ENCODE measurements around the gene PHLDA3. TPM values are rescaled to one million over a fixed set of nuclear protein-coding genes. Genes with fewer than 3 reads are reported as not detected.

PHLDA3 gene
- total and polyA plus RNA-seq, 7 experiments from 2014 or later: 0.13 to 22.4 (median 0.67) TPM; not detected in 1

DNA sequence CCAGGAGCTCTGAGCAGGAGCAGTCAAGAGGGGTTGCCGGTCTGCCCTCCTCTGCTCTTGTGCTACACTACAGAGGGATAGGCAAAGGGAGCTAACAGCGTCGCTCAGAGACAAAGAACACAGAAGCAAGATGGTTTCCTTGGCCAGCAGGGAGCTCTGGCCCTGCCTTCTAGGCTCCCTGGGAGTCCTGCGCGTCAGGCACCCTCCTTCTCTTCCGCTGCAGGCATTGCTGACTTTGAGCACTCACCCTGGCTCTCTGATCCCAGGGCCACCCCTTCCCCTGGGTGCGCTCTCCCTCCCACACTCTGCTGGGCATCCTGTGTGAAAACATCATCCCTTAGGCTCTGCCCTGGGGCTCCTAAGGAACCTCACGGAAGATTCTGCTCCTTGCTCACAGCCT, 47.9 kb downstream of the PHLDA3 start:
- peaks cover 0 to 15% (median 5%) of the 10 kb centered on the region in 5 donors for H3K27me3 Mint-ChIP-seq
- H3K9me3 ChIP-seq (ENCODE audit: control insufficient read depth in 2 of 3, low read length in 3 of 3): no peaks in the 10 kb centered on the region
- no peaks in the 10 kb centered on the region for H3K36me3 ChIP-seq (ENCODE audit: control insufficient read depth in 2 of 3, insufficient read depth in 3 of 3, low read length in 3 of 3)
- no peak overlapping the region for H3K4me3 ChIP-seq (ENCODE audit: low read length)
- no peaks in the 10 kb centered on the region for H3K36me3 Mint-ChIP-seq
- peaks cover 0 to 2% (median 0%) of the 10 kb centered on the region in 7 donors for H3K4me1 Mint-ChIP-seq
- peaks cover 0 to 2% (median 0%) of the 10 kb centered on the region in 11 donors for H3K9me3 Mint-ChIP-seq
- H3K4me1 ChIP-seq (ENCODE audit: control insufficient read depth in 2 of 2, insufficient read depth in 2 of 2, low read length in 2 of 2): no peaks in the 10 kb centered on the region
- no peak overlapping the region for H3K27ac ChIP-seq (ENCODE audit: low read depth, low read length)
- POLR2A ChIA-PET: no interaction called here
- no peak overlapping the region for H3K4me3 Mint-ChIP-seq
- ATAC-seq: no peak
- CTCF ChIA-PET: no interaction called here
- H3K27me3 ChIP-seq (ENCODE audit: control insufficient read depth in 2 of 2, insufficient read depth in 2 of 2, low read length in 2 of 2): no peaks in the 10 kb centered on the region
- intact Hi-C loops (cut with micrococcal nuclease): no loop called here
- no peak overlapping the region for H3K27ac Mint-ChIP-seq
- no peak for DNase-seq

DNA sequence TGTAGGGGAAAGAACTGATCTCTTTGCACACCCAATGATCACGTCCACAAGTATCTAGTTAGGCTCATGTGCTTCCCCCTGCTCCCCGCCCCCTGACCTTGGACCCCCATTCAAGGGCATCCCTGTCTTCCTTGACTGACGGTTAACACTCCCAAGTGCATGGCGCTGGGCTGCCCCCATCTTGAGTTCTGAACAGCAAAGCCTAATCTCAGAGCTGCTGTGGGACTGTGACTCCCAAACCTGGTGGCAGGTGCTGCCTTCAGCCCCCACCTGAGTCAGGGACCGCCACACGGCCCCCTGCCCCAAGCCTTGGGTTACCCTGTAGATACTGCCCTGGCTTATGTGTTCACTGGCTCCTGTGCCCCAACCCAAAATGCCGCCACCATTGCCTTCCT, 48.4 kb downstream of the PHLDA3 start:
- Mint-ChIP-seq H3K4me1 (no peaks in the 10 kb centered on the region), H3K27me3 (peaks cover 0 to 15% (median 5%) of the 10 kb centered on the region in 5 donors), H3K36me3 (no peaks in the 10 kb centered on the region), H3K9me3 (peaks cover 0 to 2% (median 0%) of the 10 kb centered on the region in 11 donors), H3K27ac (no peak overlapping the region), H3K4me3 (no peak overlapping the region)
- no peak overlapping the region for H3K27ac ChIP-seq (ENCODE audit: low read depth, low read length)
- H3K4me1 ChIP-seq (ENCODE audit: control insufficient read depth in 2 of 2, insufficient read depth in 2 of 2, low read length in 2 of 2): no peaks in the 10 kb centered on the region
- no peak for DNase-seq
- no peaks in the 10 kb centered on the region for H3K9me3 ChIP-seq (ENCODE audit: control insufficient read depth in 2 of 3, low read length in 3 of 3)
- H3K36me3 ChIP-seq (ENCODE audit: control insufficient read depth in 2 of 3, insufficient read depth in 3 of 3, low read length in 3 of 3): no peaks in the 10 kb centered on the region
- POLR2A ChIA-PET: no interaction called here
- intact Hi-C loops (cut with micrococcal nuclease): no loop called here
- H3K27me3 ChIP-seq (ENCODE audit: control insufficient read depth in 2 of 2, insufficient read depth in 2 of 2, low read length in 2 of 2): no peaks in the 10 kb centered on the region
- CTCF ChIA-PET: no interaction called here
- no peak overlapping the region for H3K4me3 ChIP-seq (ENCODE audit: low read length)
- ATAC-seq: no peak

DNA sequence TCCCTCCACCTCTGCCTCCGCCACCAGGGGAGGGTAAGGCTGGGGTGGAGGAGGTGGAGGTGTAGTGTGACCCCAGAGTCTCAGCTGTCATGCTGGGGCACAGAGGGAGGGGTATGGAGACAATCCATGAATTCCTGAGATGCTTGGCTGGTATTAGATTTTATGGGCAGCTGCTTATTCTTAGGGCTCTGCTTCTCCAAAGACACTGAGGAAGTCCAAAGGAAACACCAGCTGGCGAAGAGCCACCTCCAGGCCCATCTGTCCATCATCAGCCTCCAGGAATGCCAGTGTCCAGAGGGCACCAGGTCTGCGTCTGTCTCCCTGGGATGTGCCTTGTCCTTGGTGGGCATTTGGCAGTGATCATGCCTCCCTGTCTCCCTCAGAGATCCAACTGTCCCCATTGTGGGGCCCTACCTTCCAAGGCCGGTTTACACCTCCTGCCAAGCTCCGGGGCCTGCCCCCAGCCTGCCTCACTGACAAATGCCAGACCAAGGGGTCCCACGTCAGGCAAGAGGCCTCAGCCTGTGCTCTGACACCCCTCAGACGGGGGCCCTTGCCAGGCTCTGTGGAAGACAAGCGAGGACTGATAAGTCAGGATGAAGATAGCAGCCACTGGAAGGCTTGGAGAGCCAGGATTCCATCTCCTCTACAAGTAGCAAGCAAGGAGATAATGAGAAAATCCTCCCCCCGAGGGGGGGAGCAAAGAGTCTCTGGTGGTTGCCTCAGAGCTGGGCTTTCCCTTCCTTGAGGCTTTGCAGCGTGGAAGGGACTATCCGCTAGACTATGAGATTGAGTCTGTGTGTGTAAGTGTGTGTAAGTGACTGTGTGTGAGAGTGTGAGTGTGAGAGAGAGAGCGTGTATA, 49.0 kb downstream of the PHLDA3 start:
- intact Hi-C loops (cut with micrococcal nuclease): no loop called here
- CTCF ChIA-PET: no interaction called here
- Mint-ChIP-seq H3K36me3 (no peaks in the 10 kb centered on the region), H3K4me3 (no peak overlapping the region), H3K9me3 (peaks cover 0 to 2% (median 0%) of the 10 kb centered on the region in 11 donors), H3K27me3 (peaks cover 0 to 17% (median 8%) of the 10 kb centered on the region in 5 donors), H3K4me1 (no peaks in the 10 kb centered on the region), H3K27ac (no peak overlapping the region)
- ATAC-seq: no peak
- no peaks in the 10 kb centered on the region for H3K4me1 ChIP-seq (ENCODE audit: control insufficient read depth in 2 of 2, insufficient read depth in 2 of 2, low read length in 2 of 2)
- no peaks in the 10 kb centered on the region for H3K9me3 ChIP-seq (ENCODE audit: control insufficient read depth in 2 of 3, low read length in 3 of 3)
- no peak overlapping the region for H3K27ac ChIP-seq (ENCODE audit: low read depth, low read length)
- no peak overlapping the region for H3K4me3 ChIP-seq (ENCODE audit: low read length)
- POLR2A ChIA-PET: no interaction called here
- no peaks in the 10 kb centered on the region for H3K27me3 ChIP-seq (ENCODE audit: control insufficient read depth in 2 of 2, insufficient read depth in 2 of 2, low read length in 2 of 2)
- no peaks in the 10 kb centered on the region for H3K36me3 ChIP-seq (ENCODE audit: control insufficient read depth in 2 of 3, insufficient read depth in 3 of 3, low read length in 3 of 3)
- DNase-seq: no peak

DNA sequence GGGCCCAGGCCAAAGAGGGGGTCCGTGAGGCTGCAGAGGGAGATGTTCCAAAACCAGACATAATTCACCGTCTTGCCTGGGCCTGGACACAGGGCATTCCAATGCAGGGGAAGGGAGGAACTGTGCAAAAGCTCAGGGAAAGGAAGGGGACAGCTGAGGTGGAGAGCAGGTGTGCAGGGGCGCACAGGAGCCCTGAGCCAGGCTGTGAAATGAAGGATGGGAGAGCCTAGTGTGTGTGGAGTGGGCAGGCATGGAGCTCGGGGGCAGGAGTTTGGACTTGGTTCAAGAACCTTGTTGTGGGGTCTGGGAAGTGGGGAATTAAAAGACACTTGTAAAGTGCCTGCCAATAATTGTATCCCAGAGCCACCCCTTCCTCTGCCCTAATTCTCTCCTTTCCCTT, 49.7 kb downstream of the PHLDA3 start:
- no peak overlapping the region for H3K27ac Mint-ChIP-seq
- no peaks in the 10 kb centered on the region for H3K36me3 ChIP-seq (ENCODE audit: control insufficient read depth in 2 of 3, insufficient read depth in 3 of 3, low read length in 3 of 3)
- H3K4me1 Mint-ChIP-seq: no peaks in the 10 kb centered on the region
- H3K9me3 Mint-ChIP-seq: peaks cover 0 to 4% (median 0%) of the 10 kb centered on the region in 11 donors
- ATAC-seq: no peak
- H3K27me3 Mint-ChIP-seq: peaks cover 0 to 18% (median 8%) of the 10 kb centered on the region in 5 donors
- intact Hi-C loops (cut with micrococcal nuclease): no loop called here
- H3K9me3 ChIP-seq (ENCODE audit: control insufficient read depth in 2 of 3, low read length in 3 of 3): no peaks in the 10 kb centered on the region
- no peak overlapping the region for H3K27ac ChIP-seq (ENCODE audit: low read depth, low read length)
- H3K4me3 ChIP-seq (ENCODE audit: low read length): no peak overlapping the region
- no peaks in the 10 kb centered on the region for H3K4me1 ChIP-seq (ENCODE audit: control insufficient read depth in 2 of 2, insufficient read depth in 2 of 2, low read length in 2 of 2)
- no peak overlapping the region for H3K4me3 Mint-ChIP-seq
- H3K27me3 ChIP-seq (ENCODE audit: control insufficient read depth in 2 of 2, insufficient read depth in 2 of 2, low read length in 2 of 2): no peaks in the 10 kb centered on the region
- ChIA-PET CTCF (no interaction called here), POLR2A (no interaction called here)
- DNase-seq: no peak
- no peaks in the 10 kb centered on the region for H3K36me3 Mint-ChIP-seq

DNA sequence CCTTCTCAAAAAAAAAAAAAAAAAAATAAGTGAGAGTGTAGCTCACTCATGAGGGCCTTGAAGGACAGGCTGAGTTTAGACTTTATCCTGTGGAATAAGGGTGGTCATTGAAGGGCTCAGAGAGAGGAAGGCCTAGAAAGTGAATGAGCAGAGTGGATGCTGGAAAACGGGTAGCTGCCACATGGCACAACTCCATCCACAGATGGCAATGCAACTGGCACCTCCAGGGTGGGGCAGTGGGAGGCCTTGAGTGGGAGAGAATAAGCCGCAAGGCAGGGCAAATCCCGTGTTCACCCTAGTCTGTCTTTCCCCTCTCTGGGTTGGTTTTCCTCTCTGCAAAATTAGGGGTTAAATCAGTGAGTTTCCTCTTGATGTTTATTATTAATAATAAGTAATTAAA, 50.5 kb downstream of the PHLDA3 start:
- Histone ChIP-seq H3K9me3 (ENCODE audit: control insufficient read depth in 2 of 3, low read length in 3 of 3) (no peaks in the 10 kb centered on the region), H3K4me3 (ENCODE audit: low read length) (no peak overlapping the region), H3K27me3 (ENCODE audit: control insufficient read depth in 2 of 2, insufficient read depth in 2 of 2, low read length in 2 of 2) (no peaks in the 10 kb centered on the region), H3K27ac (ENCODE audit: low read depth, low read length) (no peak overlapping the region), H3K36me3 (ENCODE audit: control insufficient read depth in 2 of 3, insufficient read depth in 3 of 3, low read length in 3 of 3) (no peaks in the 10 kb centered on the region), H3K4me1 (ENCODE audit: control insufficient read depth in 2 of 2, insufficient read depth in 2 of 2, low read length in 2 of 2) (no peaks in the 10 kb centered on the region)
- ChIA-PET POLR2A (no interaction called here), CTCF (no interaction called here)
- peaks cover 0 to 18% (median 8%) of the 10 kb centered on the region in 5 donors for H3K27me3 Mint-ChIP-seq
- no peak overlapping the region for H3K4me3 Mint-ChIP-seq
- no peak overlapping the region for H3K27ac Mint-ChIP-seq
- DNase-seq (no peak), ATAC-seq (no peak)
- H3K4me1 Mint-ChIP-seq: no peaks in the 10 kb centered on the region
- intact Hi-C loops (cut with micrococcal nuclease): no loop called here
- peaks cover 0 to 4% (median 0%) of the 10 kb centered on the region in 11 donors for H3K9me3 Mint-ChIP-seq
- H3K36me3 Mint-ChIP-seq: no peaks in the 10 kb centered on the region

Other genes with a start within 250 kb of the PHLDA3 start
- not detected for gene PKP1, start 185.7 kb downstream of the PHLDA3 start, total RNA-seq
- gene PKP1, start 185.7 kb downstream of the PHLDA3 start, polyA plus RNA-seq: not detected
- gene TNNT2, start 91.5 kb downstream of the PHLDA3 start, total RNA-seq: not detected
- gene TNNT2, start 91.5 kb downstream of the PHLDA3 start, polyA plus RNA-seq: not detected
- under 1 TPM in 1 of 5 experiments, not detected in 4; 0.89 TPM for gene LAD1, start 69.9 kb downstream of the PHLDA3 start, total RNA-seq
- not detected for gene LAD1, start 69.9 kb downstream of the PHLDA3 start, polyA plus RNA-seq
- gene TNNI1, start 47.5 kb downstream of the PHLDA3 start, total RNA-seq: not detected
- gene TNNI1, start 47.5 kb downstream of the PHLDA3 start, polyA plus RNA-seq: not detected
- 10 to 100 TPM; 24.2 to 83.1 (median 37.7) TPM for gene CSRP1, start 37.9 kb upstream of the PHLDA3 start, total RNA-seq
- gene CSRP1, start 37.9 kb upstream of the PHLDA3 start, polyA plus RNA-seq: 10 to 100 TPM; 43.6 to 52.0 TPM
- 10 to 100 TPM in 1 of 5 experiments, 1 to 10 TPM in 4; 2.3 to 10.8 (median 4.4) TPM for gene NAV1, start 69.9 kb upstream of the PHLDA3 start, total RNA-seq
- under 1 TPM; 0.18 to 0.91 TPM for gene NAV1, start 69.9 kb upstream of the PHLDA3 start, polyA plus RNA-seq